RWPE2 (cell line): ENCODE results near the gene HECTD3.
A peak's percentile ranks its signal among the peaks of the same experiment; 100 is the strongest.
"Not testable (repeated sequence)": the region's sequence is repeated elsewhere in the genome, so short reads cannot be mapped to it uniquely, and the experiment has no call there.

Experiments
- ATAC-seq: fragments of 200-7000 bp; cut with Tn5 transposase; 3 replicates; pipeline ENCODE4 v1.9.1; 2021; ENCODE audit warnings: low read depth
- DNase-seq: peaks from one replicate; pipeline ENCODE4 v3.0.0-alpha.2; 2020; ENCODE audit warnings: low spot score
- H3K27ac ChIP-seq: fragments of 450-650 bp; 2 replicates; pipeline ENCODE4 v1.5.1; 2017; ENCODE audit warnings: mild to moderate bottlenecking; ENCODE audit not compliant: poor library complexity, severe bottlenecking
- H3K27me3 ChIP-seq: fragments of 250-450 bp; sonication (Bioruptor Pico); 2 replicates; pipeline ENCODE4 v1.5.1; 2021; ENCODE audit warnings: mild to moderate bottlenecking, moderate library complexity; ENCODE audit not compliant: insufficient read depth, poor library complexity, severe bottlenecking
- H3K36me3 ChIP-seq: fragments of 250-450 bp; sonication (Bioruptor Pico); 2 replicates; pipeline ENCODE4 v1.5.1; 2020; ENCODE audit warnings: low read depth, mild to moderate bottlenecking, moderate library complexity
- H3K4me1 ChIP-seq: fragments of 250-450 bp; sonication (Bioruptor Pico); 2 replicates; pipeline ENCODE4 v1.5.1; 2021; ENCODE audit warnings: mild to moderate bottlenecking, moderate library complexity; ENCODE audit not compliant: insufficient read depth, poor library complexity, severe bottlenecking
- H3K4me3 ChIP-seq: fragments of 250-450 bp; sonication (Bioruptor Pico); 2 replicates; pipeline ENCODE4 v1.5.1; 2021; ENCODE audit warnings: mild to moderate bottlenecking, moderate library complexity; ENCODE audit not compliant: severe bottlenecking
- H3K9me3 ChIP-seq: fragments of 250-450 bp; sonication (Bioruptor Pico); 2 replicates; pipeline ENCODE4 v1.5.1; 2021; ENCODE audit warnings: mild to moderate bottlenecking, moderate library complexity; ENCODE audit not compliant: severe bottlenecking
- CTCF ChIP-seq: fragments of 450-650 bp; IDR thresholded peaks from one replicate; pipeline ENCODE4 v1.5.1; 2017; ENCODE audit warnings: mild to moderate bottlenecking, moderate library complexity; ENCODE audit not compliant: poor library complexity, severe bottlenecking

Gene HECTD3

GRCh38 chr1:44973645-44974044 lies 37.5 kb downstream of the HECTD3 start:
- TF ChIP-seq CTCF: no peak
- no peak for ATAC-seq
- Histone ChIP-seq H3K9me3 (no peaks in the 10 kb centered on the region), H3K27ac (no peak overlapping the region), H3K27me3 (no peaks in the 10 kb centered on the region), H3K4me1 (no peaks in the 10 kb centered on the region), H3K36me3 (peaks cover 43% of the 10 kb centered on the region), H3K4me3 (no peak overlapping the region)
- DNase-seq: no peak

GRCh38 chr1:44970317-44970716 lies 40.8 kb downstream of the HECTD3 start:
- H3K27ac ChIP-seq: no peak overlapping the region
- peaks cover 13% of the 10 kb centered on the region for H3K36me3 ChIP-seq
- H3K27me3 ChIP-seq: no peaks in the 10 kb centered on the region
- no peak for ATAC-seq
- no peak for DNase-seq
- H3K4me1 ChIP-seq: no peaks in the 10 kb centered on the region
- no peak overlapping the region for H3K4me3 ChIP-seq
- no peaks in the 10 kb centered on the region for H3K9me3 ChIP-seq
- no peak for TF ChIP-seq CTCF

DNA sequence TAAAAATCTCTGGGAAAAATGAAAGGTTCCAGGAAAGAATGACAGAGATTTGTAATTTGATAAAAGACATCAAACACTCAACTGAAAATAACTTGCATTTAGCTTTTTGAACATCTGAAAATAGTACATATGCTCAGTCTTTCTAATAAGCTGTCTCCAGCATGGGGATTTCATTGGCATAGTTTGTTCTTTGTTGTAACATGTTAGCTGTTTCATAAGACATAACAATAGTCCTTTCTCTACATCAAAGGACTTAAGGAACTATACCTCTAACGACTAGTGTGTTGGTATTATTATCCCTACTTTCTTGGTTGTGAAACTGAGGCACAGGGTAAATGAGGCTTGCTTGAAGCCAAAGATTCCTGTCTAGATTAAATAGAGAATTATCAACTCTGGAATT lies 46.7 kb downstream of the HECTD3 start:
- Histone ChIP-seq H3K36me3 (no peaks in the 10 kb centered on the region; the same call in 1 of the 2 replicates), H3K27me3 (no peaks in the 10 kb centered on the region), H3K27ac (no peak overlapping the region), H3K9me3 (no peaks in the 10 kb centered on the region), H3K4me3 (no peak overlapping the region), H3K4me1 (no peaks in the 10 kb centered on the region)
- TF ChIP-seq CTCF: no peak
- no peak for ATAC-seq
- no peak for DNase-seq

DNA sequence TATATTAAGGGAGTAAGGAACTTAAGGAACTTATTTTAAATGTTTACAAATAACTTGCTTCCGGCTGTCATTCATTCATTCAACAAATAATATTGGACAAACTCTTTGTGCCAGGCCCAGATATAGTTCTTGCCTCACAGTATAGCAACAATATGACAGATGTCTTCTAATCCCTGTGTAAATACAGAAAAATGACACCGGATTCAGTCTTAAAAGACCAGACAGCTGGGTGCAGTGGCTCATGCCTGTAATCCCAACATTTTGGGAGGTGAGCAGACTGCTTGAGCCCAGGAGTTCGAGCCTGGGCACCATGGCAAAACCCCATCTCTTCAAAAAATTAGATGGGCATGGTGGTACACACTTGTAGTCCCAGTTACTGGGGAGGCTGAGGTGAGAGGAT lies 48.4 kb downstream of the HECTD3 start:
- H3K9me3 ChIP-seq: no peaks in the 10 kb centered on the region
- no peak for ATAC-seq
- H3K27me3 ChIP-seq: no peaks in the 10 kb centered on the region
- H3K27ac ChIP-seq: no peak overlapping the region
- H3K36me3 ChIP-seq: no peaks in the 10 kb centered on the region
- no peak for DNase-seq
- no peaks in the 10 kb centered on the region for H3K4me1 ChIP-seq
- H3K4me3 ChIP-seq: no peak overlapping the region
- no peak for TF ChIP-seq CTCF

DNA sequence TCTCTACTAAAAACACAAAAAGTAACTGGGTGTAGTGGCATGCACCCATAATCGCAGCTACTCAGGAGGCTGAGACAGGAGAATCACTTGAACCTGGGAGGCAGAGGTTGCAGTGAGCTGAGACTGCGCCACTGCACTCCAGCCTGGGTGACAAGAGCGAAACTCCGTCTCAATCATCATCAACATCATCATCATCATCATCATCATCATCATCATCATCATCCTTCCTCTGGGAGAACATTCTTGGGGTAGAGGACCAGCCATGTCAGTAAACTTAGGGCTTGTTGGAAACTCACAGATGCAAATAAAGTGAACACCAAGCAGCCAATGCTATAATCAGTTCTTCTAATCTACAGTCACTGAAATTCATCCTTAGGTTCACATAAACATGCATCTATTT lies 49.1 kb downstream of the HECTD3 start:
- not testable (repeated sequence) for DNase-seq, H3K27ac ChIP-seq, H3K4me1 ChIP-seq, H3K36me3 ChIP-seq, H3K9me3 ChIP-seq, H3K4me3 ChIP-seq, ATAC-seq, H3K27me3 ChIP-seq

DNA sequence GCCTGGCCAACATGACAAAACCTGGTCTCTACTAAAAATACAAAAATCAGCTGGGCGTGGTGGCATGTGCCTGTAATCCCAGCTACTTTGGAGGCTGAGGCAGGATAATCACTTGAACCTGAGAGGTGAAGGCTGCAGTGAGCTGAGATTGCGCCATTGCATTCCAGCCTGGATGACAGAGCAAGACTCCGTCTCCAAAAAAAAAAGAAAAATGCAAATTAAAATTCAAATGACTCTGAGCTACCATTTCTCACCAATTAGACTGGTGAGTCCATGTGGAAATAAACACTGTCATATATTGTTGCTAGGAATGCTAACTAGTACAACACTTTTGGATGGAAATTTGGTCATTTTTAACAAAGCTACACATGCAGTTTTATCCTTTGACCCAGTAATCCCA lies 53.6 kb downstream of the HECTD3 start:
- H3K27ac ChIP-seq, H3K36me3 ChIP-seq, H3K4me1 ChIP-seq, DNase-seq, H3K27me3 ChIP-seq, H3K4me3 ChIP-seq, H3K9me3 ChIP-seq: not testable (repeated sequence)
- peak; percentile 31; the same call in 2 of the 3 replicates for ATAC-seq

GRCh38 chr1:44956077-44956476 lies 55.0 kb downstream of the HECTD3 start:
- not testable (repeated sequence) for H3K9me3 ChIP-seq, H3K36me3 ChIP-seq, H3K27me3 ChIP-seq, H3K4me1 ChIP-seq, DNase-seq, H3K4me3 ChIP-seq, ATAC-seq, H3K27ac ChIP-seq
